DMS 273 (cell line): ENCODE measurements around the gene ADH5.
"Not testable (repeated sequence)": the region's sequence is repeated elsewhere in the genome, so short reads cannot be mapped to it uniquely, and the experiment has no call there.

Experiments
- DNase-seq: peaks from one replicate; lab custom pipeline; 2025; ENCODE audit not compliant: unreplicated experiment; lab: John Stamatoyannopoulos, UW

The ADH5 gene

DNA sequence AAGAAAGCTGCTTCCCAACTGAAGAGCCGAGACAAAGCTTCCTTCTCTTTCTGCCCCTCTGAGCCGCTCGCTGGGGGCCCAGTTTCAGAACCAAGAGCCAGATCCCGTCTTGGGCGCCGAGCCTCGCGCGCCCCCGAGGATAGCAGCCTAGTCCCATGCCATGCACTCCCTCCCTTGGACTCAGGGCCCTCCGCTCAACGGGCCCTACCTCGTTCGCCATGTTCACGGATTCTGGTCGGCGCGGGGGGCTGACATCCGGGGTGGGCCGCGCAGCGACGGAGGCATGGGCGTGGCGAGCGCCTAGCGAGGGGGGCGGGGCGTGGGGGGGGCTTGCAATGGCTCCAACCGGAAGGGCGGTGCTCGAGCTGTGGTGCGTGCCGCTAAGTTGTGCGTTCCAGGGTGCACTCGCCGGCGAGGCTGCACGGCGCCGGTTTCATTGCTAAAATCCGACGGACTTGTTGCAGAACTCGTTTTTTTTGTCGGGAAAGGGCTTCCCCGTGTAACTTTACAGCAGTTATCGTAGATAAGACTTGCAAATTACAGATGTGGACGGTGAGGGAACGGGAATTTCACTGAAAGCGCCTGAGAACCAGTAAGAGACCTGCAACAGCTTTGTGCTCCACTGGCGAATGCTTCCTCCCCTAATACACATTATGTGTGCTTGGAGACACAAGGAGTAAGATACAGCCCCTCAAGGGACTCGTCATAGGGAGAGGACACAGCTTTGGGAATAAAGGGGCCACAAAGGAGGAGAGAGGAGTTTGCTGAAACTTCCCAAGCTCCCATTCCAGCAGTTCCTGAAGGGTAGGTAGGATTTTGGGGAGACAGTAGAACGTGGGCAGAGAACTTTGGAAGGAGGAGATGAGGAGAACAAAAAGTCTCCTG is at the start of gene ADH5:
TSS of gene ADH5 (minus strand) at position 308 of the 885 bp plus-strand sequence. CDS start at position 220, 88 bp downstream.
- peak; percentile 88 for DNase-seq

DNA sequence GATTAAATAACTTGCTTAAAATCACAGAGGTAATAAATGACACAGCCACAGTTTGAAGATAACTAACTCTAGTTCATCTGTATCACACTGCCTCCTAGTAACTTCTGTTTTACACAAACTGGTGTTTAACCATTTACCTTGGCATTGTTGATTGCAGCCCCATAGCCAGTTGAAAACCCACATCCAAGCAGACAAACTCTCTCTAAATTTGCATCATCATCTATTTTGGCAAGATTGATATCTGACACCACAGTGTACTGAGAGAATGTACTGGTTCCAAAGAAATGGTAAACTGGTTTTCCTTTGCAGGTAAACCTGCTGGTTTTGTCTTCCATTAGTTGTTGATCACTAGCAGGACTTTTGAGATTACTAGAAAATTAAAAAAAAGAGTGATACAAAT is 47.7 kb upstream of the ADH5 start:
- no peak for DNase-seq

DNA sequence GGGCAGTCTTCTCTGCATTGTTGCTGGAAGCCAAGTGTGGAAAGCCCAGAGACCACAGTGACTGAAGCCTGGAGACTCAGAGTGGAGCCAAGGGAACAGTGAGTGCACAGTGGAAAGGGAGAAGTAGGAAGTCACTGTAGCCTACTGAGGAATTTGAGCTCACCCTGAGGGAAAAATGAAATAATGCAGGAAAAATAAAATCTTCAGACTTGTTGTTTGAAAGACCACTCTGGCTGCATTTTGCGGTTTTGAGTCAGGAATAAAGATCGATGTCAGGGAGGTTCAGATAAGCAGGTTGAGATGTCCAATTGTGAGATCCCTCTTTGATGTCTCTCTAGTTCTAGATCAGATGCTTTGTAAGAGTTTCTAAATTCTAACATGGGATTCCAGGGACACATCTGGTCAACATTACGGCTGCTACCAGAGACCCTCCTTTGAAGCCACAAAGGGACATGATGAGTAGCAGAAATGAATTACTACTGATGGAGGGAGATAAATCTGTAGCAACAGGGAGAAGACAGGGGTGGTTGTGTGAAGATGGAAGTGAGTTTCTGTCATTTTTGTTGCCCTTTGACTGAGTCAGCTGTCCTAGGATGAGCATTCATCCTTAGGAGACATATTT is 47.1 kb upstream of the ADH5 start:
- DNase-seq, result no peak

DNA sequence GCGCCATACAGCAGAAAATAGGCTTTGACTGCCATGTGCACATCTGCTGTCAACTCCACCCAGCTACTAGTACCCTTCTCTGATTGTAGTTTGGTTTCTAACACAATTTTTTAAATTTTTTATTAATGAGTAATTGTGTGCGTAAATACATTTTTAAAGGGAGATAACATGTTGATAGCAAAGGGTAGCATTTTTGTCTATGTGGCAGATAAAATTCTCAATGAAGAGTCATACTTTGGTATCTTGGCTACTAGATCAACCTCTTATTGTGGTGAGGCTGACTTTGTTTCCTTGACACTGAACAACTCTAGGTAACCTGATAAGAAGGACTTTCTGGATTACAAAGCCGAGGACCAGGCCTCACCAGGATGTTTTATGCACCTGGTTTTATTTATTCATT is 46.0 kb upstream of the ADH5 start:
- DNase-seq, result no peak

DNA sequence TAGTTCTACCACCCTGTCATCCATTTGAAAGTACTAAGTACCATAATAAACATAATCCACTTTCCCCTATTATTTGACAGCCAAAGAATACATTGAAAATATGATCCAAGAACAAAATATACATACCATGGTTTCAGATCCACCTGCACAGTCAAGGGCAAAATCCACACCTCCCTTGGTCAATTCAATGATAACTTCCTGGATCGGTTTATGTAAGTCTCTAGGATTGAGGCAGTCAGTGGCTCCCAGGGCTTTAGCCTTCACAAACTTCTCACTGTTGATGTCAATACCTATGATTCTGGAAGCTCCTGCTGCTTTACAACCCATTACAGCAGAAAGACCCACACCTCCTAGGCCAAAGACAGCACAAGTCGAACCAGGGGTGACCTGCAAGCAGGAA is 42.8 kb upstream of the ADH5 start:
- DNase-seq, result no peak

DNA sequence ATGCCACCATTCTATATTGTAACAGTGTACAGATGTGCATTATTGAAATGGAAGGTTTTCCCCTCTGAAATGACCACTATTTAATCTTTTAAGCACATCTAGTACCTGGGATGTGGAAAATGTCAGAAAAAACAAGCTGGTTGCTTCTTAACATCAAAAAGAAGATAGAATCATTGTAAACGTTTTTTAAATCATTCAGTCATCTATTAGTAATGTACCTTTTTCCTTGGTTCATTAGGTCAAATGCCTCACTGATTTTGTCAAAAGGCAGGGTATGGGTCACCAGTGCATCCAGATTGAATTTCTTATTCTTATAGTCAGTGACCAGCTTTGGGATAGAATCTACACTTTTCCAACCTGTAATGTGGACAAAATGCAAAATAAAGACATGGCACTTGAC is 37.8 kb upstream of the ADH5 start:
- no peak for DNase-seq

DNA sequence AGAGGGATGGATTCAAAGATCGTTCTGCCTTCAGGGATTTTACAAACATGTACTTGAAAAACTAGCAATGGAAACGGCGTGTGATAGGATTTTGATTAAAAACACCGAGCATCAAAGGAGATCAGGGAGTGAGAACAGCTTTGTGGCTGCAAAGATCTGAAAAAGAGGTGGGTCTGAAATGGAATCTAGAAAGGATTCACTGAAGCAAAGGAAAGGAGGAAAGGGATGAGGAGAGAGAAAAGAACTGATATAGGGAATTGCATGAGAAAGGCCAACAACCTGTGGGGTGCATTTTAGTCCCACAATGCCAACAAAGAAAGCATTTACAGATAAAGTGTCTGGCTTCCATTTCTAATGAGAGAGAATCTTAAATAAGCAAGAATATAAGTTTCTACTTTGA is 32.4 kb upstream of the ADH5 start:
- no peak for DNase-seq

DNA sequence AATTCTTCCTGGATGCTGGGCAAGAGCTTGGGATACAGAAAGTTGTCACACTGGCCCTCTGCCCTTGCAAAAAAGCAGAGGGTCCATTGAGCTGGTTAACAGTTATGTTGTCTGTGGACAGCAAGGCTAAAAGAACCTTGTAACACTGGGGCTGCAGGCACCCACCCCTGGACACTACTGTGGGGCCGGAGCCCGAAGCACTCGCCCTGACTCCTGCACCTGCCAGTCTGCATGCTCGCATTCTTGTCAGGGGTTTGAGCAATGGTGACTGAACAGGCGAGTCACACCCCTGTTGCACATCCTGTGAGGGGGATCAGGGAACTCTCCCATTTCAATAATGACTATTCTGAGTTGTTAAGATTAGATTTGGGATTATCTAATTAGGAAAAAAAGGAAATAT is 31.9 kb upstream of the ADH5 start:
- DNase-seq, result no peak

DNA sequence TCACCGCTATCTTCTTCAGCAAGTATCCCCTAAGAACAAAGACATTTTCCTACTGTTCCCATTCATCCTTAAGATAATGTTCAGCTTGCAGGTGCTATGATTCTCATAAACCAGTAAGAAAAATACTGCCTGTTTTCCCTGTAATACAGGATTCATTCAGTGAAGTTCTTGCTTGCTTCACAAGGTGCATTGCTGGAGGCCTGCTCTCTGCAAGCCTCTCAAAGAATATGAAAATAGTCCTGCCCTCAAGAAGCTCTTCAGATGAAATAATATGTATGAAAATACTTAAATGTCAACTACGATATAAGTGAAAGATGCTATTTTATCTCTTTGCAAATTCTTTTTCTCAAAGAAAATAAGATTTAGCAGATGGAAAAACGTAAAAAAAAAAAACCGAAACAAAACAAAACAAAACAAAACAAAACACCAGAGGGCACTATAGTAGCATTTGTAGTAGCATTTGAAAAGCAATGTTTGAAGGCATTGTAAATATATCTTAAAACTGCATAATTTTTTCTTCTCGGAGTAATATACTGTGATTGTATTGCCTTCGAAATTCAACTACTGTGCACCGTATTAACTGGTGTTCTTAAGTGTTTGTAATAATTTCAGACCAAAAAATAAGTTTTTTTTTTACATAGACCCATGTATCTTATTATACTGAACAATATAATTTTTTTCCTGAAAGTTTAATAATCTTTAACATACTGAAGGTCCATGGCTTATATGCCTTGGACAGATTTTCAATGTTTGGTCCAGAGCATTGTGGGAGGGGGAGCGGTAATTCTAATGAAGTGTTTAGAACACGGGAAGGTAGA is 29.5 kb upstream of the ADH5 start:
- peak; percentile 26 for DNase-seq

DNA sequence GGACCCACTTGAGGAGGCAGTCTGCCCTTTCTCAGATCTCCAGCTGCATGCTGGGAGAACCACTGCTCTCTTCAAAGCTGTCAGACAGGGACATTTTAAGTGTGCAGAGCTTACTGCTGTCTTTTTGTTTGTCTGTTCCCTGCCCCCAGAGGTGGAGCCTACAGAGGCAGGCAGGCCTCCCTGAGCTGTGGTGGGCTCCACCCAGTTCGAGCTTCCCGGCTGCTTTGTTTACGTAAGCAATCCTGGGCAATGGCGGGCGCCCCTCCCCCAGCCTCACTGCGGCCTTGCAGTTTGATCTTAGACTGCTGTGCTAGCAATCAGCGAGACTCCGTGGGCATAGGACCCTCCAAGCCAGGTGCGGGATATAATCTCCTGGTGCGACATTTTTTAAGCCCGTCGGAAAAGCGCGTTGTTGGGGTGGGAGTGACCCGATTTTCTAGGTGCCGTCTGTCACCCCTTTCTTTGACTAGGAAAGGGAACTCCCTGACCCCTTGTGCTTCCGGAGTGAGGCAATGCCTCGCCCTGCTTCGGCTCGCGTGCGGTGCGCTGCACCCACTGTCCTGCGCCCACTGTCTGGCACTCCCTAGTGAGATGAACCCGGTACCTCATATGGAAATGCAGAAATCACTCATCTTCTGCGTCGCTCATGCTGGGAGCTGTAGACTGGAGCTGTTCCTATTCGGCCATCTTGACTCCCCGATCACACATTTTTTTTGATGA is 28.7 kb upstream of the ADH5 start:
- not testable (repeated sequence) for DNase-seq

DNA sequence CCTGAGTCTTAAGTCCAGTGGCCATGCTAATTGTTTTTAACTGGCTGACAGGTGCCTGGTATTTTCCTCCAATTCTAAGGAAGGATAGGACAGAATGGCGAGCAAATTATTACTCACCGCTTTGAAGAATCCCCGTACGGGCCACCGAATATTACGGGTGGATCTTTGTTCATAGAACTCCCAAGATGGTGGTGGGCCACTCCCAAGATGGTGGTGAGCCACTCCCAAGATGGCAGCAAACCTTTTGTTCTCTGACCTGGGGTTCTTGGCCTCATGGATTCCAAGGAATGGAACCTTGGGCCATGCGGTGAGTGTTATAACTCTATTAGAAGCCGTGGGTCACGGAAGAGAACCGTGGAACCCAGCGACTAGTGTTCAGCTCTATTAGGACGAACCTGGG is 20.7 kb upstream of the ADH5 start:
- not testable (repeated sequence) for DNase-seq

DNA sequence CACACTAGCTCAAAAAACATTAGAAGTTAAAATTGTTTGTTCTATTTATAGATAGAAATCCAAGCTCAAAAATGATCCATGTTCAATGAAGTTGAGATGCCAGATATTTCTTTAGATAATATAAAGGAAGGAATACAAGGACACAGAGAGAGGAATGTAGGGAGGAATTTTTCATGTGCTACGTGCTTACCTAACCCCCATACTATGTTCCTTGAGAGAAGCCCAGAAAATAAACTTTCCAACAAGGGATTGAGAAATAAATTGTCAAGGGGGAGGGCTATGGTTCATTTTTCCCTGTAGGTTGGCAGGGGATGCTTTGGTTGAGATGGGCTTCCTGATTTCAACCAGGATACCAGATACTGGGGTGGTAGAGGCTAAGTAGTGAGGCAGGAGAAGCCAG is 15.6 kb upstream of the ADH5 start:
- DNase-seq, result no peak

DNA sequence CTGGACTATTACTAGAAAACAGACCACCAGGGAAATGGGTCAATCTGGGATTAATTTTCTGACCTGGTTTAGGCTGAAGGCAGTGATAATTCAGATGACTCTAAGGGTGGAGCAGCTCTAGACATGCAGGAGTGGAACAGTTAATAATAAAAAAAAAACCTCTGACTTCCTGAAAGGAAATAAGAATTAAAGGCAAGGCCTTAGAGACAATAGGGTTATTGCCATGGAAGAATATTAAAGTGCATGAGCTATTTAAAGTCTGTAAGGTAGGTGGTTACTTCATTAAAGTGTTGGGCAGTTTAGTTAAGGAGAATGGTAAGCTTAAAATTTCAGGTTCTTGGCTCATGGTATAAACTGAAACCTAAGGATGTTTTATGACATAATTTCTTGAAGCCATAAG is 14.6 kb upstream of the ADH5 start:
- DNase-seq, result no peak

DNA sequence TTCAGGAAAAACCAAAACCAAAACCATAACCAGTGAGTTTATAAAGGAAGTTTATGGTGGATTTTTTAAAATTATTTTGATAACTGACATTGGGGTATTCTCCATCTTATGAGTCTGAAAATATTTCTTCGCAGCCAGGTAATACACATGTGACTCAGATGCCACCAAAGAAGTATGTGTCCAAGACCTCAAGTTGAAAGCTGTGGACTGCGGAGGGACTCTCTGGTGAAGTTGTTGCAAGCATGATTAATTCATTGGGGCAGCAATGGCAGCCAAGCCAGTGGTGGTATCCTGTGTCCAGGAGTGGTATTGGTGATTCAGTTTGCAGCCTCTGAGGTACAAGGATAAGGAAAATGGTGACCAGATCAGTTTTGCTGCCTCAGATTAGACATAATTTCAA is 14.0 kb upstream of the ADH5 start:
- no peak for DNase-seq

DNA sequence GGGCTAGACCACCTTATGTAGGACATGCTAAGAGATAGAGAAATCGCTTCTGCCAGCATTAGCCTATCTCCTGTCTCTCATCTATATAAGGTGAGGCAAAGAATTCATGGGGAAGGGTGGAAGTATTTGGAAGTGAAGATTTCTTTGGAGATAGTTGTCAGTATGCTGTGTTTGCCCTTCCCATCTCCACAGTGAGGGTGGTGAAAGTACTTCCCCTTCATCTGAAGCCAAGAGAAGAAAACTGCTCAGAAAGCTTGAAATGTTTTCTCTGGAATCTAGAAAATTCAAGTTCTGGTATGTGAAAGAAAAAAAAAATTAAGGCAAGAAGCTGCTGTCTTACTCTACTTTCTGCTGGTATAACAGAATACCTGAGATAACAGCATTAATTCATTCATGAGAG is 12.3 kb upstream of the ADH5 start:
- DNase-seq, result no peak

DNA sequence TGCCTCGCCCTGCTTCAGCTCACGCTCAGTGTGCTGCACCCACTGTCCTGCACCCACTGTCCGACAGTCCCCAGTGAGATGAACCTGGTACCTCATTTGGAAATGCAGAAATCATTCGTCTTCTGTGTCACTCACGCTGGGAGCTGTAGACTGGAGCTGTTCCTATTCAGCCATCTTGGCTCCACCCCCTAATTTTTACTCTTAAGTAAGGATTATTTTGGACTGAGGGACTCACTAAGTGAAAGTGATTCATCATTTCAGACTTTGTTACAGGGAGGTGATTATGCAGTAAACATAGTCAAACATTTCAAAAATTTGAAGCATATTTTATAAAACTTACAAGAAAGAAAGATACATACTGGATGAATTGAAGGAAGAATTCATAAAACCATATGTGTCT is 11.2 kb upstream of the ADH5 start:
- not testable (repeated sequence) for DNase-seq

DNA sequence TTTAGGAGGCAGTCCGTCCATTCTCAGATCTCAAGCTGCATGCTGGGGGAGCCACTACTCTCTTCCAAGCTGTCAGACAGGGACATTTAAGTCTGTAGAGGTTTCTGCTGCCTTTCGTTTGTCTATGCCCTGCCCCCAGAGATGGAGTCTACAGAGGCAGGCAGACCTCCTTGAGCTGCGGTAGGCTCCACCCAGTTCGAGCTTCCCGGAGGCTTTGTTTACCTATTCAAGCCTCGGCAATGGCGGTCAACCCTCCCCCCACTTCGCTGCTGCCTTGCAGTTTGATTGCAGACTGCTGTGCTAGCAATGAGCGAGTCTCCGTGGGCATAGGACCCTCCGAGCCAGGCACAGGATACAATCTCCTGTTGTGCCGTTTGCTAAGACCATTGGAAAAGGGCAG is 10.7 kb upstream of the ADH5 start:
- DNase-seq, result no peak

DNA sequence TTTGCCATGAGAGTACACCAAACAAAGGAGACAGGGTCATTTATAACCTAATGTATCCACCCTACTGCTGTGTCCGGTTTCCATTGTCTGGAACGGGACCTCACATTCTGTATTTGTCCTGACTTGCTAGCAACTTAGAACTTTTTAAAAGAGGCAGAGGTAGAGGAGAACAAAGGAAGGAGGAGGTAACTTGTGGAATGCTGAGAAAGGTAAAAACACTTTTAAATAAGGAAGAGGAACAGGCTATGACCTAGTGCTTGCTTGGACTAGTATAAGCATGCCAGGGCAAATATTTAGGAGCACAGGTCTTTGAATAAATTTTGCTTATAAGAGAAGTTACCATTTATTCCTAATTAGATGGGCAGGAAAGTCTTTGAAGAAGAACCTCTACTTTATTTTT is 3.3 kb upstream of the ADH5 start:
- DNase-seq, result not testable (repeated sequence)

DNA sequence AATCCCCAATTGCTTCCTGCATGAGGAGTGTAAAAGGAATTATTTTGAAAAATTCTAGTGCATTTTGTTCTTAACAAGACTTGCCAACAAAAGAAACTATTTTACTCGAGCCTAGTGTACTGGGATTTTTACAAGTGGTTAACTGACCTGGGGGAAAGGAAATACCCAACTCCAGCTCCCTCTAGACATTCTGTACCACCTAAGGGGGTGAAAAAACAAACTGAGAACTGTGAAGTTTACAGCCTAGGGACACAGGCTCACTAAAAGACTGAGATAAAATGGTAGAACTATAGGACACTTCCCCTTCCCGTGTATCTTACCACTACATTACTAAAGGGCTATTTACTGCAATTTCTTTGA is 2.6 kb upstream of the ADH5 start:
- no peak for DNase-seq

DNA sequence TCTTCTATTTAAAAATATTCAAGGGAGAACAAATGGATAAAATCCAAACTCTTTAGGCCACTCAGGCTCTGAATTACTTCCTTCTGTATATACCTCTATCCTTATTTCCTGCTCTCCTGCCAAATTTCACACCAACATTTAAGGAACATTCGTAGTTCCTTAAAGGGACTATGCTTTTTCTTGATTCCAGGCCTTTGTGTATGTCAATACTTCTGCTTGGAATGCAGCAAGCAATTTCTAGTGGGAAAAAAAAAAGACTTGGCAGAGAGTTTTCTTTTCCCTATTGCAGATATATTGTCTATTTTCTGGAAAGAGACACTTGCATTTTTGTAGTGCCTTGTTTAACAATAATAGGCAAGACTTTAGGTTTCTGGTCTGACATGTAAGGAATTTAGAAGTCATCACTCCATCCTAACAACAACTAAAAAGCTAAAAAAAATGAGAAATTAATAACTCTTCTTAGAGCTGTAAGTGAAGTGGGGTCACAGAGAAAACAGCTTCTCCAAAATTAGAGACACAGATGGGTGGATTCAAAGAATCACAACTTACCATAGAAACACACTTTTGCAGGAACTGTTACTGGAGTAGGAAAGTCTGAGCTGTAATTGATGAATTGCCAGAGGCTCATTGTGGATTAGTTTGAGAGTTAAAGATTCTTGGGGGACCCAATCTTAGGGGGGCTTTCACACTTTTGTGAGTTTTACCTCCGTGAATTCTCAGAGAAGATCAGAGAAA is 2.1 kb upstream of the ADH5 start:
- no peak for DNase-seq
